Activated effector memory CD4-positive, alpha-beta T cell treated with anti-CD3 and anti-CD28 coated beads, Interleukin-2, amount 50 U/mL, for 16 hours (primary cell): Measurements from ENCODE around the gene LPA.
A peak's percentile ranks its signal among the peaks of the same experiment; 100 is the strongest.
"Not testable (repeated sequence)": the region's sequence is repeated elsewhere in the genome, so short reads cannot be mapped to it uniquely, and the experiment has no call there.

Source experiments
- DNase-seq: peaks from one replicate; pipeline ENCODE4 v3.0.0-alpha.2; 2020

The LPA gene, protein sequence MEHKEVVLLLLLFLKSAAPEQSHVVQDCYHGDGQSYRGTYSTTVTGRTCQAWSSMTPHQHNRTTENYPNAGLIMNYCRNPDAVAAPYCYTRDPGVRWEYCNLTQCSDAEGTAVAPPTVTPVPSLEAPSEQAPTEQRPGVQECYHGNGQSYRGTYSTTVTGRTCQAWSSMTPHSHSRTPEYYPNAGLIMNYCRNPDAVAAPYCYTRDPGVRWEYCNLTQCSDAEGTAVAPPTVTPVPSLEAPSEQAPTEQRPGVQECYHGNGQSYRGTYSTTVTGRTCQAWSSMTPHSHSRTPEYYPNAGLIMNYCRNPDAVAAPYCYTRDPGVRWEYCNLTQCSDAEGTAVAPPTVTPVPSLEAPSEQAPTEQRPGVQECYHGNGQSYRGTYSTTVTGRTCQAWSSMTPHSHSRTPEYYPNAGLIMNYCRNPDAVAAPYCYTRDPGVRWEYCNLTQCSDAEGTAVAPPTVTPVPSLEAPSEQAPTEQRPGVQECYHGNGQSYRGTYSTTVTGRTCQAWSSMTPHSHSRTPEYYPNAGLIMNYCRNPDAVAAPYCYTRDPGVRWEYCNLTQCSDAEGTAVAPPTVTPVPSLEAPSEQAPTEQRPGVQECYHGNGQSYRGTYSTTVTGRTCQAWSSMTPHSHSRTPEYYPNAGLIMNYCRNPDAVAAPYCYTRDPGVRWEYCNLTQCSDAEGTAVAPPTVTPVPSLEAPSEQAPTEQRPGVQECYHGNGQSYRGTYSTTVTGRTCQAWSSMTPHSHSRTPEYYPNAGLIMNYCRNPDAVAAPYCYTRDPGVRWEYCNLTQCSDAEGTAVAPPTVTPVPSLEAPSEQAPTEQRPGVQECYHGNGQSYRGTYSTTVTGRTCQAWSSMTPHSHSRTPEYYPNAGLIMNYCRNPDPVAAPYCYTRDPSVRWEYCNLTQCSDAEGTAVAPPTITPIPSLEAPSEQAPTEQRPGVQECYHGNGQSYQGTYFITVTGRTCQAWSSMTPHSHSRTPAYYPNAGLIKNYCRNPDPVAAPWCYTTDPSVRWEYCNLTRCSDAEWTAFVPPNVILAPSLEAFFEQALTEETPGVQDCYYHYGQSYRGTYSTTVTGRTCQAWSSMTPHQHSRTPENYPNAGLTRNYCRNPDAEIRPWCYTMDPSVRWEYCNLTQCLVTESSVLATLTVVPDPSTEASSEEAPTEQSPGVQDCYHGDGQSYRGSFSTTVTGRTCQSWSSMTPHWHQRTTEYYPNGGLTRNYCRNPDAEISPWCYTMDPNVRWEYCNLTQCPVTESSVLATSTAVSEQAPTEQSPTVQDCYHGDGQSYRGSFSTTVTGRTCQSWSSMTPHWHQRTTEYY (N-terminal part only)

GRCh38 chr6:160664198-160664597 lies at the start of gene LPA:
LPA (minus strand) TSS chr6:160664275; CDS start chr6:160664214, 61 bp downstream.
- DNase-seq: not testable (repeated sequence)

DNA sequence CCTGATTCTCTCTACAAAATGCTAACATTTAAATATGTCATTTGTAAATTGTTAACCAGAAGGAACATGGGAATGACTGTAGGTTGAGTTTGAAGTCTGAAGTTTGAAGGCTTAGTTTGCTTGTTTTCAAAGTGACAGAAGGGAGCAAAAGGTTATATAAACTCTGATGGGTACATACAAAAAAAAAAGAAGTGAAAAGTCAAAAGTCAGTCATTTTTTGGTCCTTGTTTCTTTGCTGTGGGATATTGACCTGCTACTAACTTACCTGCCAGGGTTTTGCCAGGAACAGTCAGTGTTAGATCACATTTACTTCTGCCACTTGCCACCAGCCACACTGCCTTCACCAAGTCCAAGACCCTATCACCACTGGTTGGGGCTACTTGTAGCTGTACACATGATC lies 44.9 kb upstream of the LPA start:
- DNase-seq: not testable (repeated sequence)

- DNase-seq: not testable (repeated sequence)
Measured at GRCh38 chr6:160704688-160705087, 40.6 kb upstream of the LPA start.

GRCh38 chr6:160701918-160702680 lies 38.0 kb upstream of the LPA start, which contains the start of gene PLG:
PLG (plus strand) TSS chr6:160702244; CDS start chr6:160702305, 61 bp downstream.
- DNase-seq: not testable (repeated sequence)

DNA sequence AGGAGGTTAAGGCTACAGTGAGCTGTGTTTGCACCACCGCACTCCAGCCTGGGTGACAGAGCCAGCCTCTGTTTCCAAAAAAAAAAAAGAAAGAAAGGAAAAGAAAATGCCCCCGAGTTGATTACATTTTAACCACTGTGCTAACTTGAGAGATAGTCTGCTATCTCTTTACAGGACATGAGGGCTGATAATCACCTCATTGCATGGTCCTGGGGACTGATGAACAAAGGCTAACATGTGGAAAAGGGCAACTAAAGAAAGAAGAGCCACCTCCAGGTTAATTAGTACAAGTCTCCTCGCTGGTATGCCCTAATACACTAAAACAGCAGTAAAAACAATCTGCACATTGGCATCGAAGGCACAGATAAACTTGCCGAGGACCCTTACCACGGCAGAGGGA lies 33.8 kb upstream of the LPA start:
- no peak for DNase-seq

- DNase-seq: not testable (repeated sequence)
Measured at GRCh38 chr6:160696884-160697283, 32.8 kb upstream of the LPA start.

- DNase-seq: not testable (repeated sequence)
Measured at GRCh38 chr6:160695622-160696021, 31.5 kb upstream of the LPA start.

DNA sequence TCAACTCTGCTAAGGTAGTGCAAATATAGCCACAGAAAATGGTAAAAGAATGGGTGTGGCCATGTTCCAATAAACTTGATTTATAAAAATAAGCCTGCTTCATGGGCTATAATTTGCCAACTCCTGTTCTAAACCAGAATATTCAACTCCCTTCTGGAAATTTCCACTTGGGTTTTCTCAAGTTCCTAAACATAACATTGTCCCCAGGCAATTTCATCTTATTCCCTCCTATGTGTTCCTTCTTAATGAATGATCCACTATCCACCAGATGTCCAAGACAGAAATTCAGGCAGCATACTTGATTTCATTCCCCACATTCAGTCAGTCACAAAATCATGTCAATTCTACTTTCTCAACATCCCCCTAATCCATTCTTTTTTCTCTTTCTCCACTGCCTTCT lies 30.9 kb upstream of the LPA start:
- not testable (repeated sequence) for DNase-seq

- no peak for DNase-seq
Measured at GRCh38 chr6:160692369-160692959, 28.4 kb upstream of the LPA start.

DNA sequence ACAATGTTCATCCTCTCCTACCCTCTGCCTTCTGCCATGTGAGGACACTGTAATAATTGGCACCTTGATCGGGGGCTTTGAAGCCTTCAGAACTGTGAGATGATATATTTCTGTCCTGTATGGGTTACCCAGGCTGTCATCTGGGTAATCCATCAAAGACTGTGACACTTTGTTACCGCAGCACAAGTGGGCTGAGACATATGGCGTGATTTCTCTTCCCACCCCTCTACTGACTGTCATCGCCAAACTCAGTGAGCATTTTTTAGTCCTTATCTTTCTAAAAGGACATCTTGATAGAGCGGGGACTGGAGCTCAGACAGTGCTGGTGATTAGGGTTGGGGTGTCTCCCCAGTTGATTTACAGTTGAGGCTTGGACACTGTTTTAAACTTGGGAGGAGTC lies 27.5 kb upstream of the LPA start:
- DNase-seq: no peak

DNA sequence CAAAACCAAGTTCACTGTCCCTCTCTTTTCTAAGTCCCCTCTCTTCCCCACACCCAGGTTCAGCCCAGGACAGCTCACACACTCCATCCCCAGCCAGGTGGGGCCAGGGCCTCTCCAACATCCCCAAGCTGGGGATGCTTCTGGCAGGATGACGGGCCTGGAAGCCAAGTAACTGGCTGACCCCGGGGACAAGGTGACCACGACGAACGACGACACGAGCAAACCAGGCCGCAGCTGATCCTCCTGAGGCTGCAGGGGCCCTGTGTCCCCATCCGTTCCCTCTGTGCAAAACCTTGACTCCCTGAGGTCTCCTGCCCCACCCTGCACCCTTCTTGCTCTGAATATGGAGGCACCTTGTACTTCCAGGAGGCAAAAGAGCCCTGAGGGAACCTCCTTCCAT lies 26.4 kb upstream of the LPA start:
- no peak for DNase-seq

DNA sequence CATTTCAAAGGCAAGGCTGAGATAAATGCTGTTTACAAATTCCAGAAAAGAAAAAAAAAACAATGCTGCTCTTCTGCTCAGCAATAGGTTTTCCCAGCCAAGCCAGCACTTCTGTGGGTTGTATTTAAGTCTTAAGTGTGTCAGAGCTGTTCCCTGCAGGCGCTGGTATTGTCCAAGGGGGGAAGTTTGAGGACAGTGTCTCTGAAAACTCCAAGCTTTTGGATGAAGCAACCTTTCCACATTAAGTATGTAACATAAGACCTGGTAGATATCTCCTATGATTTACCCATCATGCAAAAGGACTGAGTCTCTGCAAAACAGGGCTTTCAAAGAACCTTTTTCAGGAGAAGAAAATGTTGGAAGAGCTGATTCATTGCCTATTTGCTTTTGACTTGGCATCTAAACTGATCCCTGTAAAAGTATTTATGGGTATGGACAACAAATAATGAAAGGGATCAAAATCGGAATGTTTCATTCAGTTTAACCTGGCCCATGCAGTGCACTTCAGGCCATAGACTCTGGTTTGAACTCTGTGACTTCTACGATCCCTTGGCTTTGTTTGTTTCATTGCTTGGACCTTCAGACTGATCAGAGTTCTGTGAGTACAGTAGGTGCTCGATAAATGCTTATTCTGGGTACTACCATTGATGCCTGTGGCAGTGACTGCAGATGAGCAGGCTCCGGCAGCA lies 21.8 kb upstream of the LPA start:
- DNase-seq: no peak

DNA sequence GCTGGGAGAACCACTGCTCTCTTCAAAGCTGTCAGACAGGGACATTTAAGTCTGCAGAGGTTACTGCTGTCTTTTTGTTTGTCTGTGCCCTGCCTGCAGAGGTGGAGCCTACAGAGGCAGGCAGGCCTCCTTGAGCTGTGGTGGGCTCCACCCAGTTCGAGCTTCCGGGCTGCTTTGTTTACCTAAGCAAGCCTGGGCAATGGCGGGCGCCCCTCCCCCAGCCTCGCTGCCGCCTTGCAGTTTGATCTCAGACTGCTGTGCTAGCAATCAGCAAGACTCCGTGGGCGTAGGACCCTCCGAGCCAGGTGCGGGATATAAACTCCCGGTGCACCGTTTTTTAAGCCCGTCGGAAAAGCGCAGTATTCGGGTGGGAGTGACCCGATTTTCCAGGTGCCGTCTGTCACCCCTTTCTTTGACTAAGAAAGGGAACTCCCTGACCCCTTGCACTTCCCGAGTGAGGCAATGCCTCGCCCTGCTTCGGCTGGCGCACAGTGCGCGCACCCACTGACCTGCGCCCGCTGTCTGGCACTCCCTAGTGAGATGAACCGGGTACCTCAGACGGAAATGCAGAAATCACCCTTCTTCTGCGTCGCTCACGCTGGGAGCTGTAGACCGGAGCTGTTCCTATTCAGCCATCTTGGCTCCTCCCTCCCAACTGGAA lies 21.2 kb upstream of the LPA start:
- not testable (repeated sequence) for DNase-seq

DNA sequence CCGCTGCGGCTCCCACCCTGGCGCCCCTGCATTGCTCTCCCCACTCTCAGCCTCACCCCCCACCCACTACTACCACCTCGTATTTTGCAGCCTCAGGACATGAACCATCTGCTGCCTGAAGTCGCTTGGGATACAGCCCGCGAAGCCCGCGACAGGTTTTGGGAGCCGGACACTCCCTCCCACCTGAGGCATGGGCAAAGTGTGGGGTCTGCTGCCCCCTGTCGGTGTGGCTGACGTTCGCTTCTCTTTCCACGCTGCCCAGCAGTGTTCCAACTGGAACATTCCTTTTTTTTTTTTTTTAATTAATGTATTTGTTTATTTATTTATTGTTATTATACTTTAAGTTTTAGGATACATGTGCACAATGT lies 15.3 kb upstream of the LPA start:
- DNase-seq: no peak

- DNase-seq: no peak
Measured at GRCh38 chr6:160678744-160679401, 14.8 kb upstream of the LPA start.

GRCh38 chr6:160678230-160678629 lies 14.2 kb upstream of the LPA start:
- DNase-seq: no peak

DNA sequence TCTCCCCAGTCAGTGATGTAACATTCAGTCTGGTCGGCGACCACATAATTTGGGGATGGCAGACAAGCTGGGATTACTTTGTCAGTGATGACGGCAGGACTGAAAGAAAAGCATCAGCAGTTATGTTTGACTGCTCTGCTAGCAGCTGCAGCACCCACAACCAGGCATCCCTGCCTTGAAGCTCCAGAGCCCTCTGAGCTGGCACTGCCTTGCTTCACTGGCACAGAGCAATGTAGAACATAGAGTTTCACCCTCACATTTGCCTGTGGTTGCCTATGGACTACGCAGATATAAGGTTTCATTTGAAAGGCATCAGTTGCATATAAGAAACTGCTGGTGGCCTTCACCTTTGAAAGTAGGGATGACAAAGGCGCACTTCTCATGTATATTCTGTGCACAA lies 12.3 kb upstream of the LPA start:
- not testable (repeated sequence) for DNase-seq

GRCh38 chr6:160668589-160668988 lies 4.5 kb upstream of the LPA start:
- no peak for DNase-seq

DNA sequence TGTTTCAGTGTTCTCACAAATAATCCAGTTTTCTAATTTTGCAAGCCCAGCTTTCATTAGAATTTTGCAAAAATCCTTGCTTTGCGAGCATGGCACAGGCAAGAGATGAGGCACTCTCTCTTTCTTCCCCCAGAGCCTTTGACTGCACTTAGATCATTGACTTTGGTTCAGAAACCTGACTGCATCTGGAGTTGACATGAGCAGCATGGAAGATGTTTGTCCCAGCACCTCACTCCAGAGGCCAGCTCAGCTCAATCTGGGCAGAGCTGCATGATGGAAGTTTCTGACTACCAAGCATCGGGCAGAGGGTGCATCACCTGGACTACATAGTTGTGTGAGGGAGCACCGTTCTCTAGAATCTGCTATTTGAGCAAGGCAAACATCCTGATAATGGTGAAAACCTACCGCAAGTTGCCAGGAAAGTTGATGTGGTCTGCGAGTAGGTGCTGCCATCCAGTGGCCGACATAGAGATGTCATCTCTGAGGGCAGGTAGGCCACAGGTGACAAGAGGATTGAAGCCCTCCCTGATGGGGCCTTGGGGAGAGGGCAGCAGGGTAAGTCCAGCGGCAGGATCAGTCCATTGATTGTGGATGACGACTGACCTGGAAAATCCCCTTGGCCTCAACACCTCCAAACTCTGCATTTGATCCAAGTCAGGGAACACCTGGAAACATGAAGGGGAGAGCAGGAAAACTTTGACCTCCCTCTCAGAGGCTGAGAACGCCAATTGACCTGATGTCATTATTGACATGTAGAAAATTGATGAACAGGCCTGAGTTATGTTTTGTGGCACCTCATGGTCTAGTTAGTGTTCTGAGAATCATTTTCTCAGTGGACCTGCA lies 3.8 kb upstream of the LPA start:
- peak; percentile 68 for DNase-seq
